K562 (cell line): ENCODE results near the gene ITGAD. TPM values are rescaled to one million over a fixed set of nuclear protein-coding genes. Genes with fewer than 3 reads are reported as not detected.
A peak's percentile ranks its signal among the peaks of the same experiment; 100 is the strongest.

Experiments
- ATF7 ChIP-seq: fragments of 450-650 bp; IDR thresholded peaks from 2 replicates; pipeline ENCODE4 v1.7.1; 2014; ENCODE audit warnings: mild to moderate bottlenecking, moderate library complexity
- CBFB ChIP-seq: sonication (generic); formaldehyde crosslinking; IDR thresholded peaks from 2 replicates; pipeline ENCODE4 v1.4.0; 2020; ENCODE audit warnings: mild to moderate bottlenecking, missing genetic modification reagents
- CBX2 ChIP-seq: fragments of 200-600 bp; sonication (generic); IDR thresholded peaks from one replicate; pipeline ENCODE4 v1.6.1; 2012; ENCODE audit warnings: mild to moderate bottlenecking, low read length, inconsistent platforms; ENCODE audit not compliant: insufficient read depth, poor library complexity, severe bottlenecking
- KDM1A ChIP-seq, 2 experiments: fragments of 450-650 bp; IDR thresholded peaks; 2 replicates each; pipeline ENCODE4 v1.6.1; 2016; ENCODE audit warnings: mild to moderate bottlenecking in 2 of 2
- LARP7 ChIP-seq: fragments of 450-650 bp; IDR thresholded peaks from 2 replicates; pipeline ENCODE4 v1.6.1; 2016
- MAFF ChIP-seq: IDR thresholded peaks from 2 replicates; pipeline ENCODE4 v1.6.1; 2012; ENCODE audit warnings: low read length, improper control_type of control experiment
- PHTF2 ChIP-seq: fragments of 250-450 bp; sonication (Bioruptor Pico); IDR thresholded peaks from 2 replicates; pipeline ENCODE4 v1.5.0; 2021; ENCODE audit warnings: mild to moderate bottlenecking
- PYGO2 ChIP-seq: fragments of 450-650 bp; IDR thresholded peaks from 2 replicates; pipeline ENCODE4 v1.6.1; 2016; ENCODE audit warnings: mild to moderate bottlenecking, missing genetic modification characterization, moderate library complexity, missing compliant biosample characterization
- RAD21 ChIP-seq, 2 experiments: fragments of 250-450 bp in 1 of 2; fragments of 450-650 bp in 1 of 2; sonication (Bioruptor Pico) in 1 of 2; formaldehyde crosslinking in 1 of 2; IDR thresholded peaks in 1 of 2; conservative IDR thresholded peaks in 1 of 2; 2 replicates each; pipeline versions ENCODE4 v1.4.0 to v1.8.0; 2020 to 2022; ENCODE audit warnings: mild to moderate bottlenecking in 2 of 2, moderate library complexity in 1 of 2
- RNF2 ChIP-seq: sonication (generic); IDR thresholded peaks from 2 replicates; pipeline ENCODE4 v1.6.1; 2016
- SETDB1 ChIP-seq: IDR thresholded peaks from one replicate; pipeline ENCODE4 v1.6.1; 2012; ENCODE audit warnings: low read length, control low read depth, inconsistent platforms
- SMAD4 ChIP-seq: fragments of 250-450 bp; sonication (Bioruptor Pico); conservative IDR thresholded peaks from 2 replicates; pipeline ENCODE4 v1.8.0; 2021; ENCODE audit warnings: inconsistent platforms, mild to moderate bottlenecking, moderate library complexity
- SP2 ChIP-seq: IDR thresholded peaks from 2 replicates; pipeline ENCODE4 v1.6.1; 2011; ENCODE audit warnings: mild to moderate bottlenecking, low read depth, low read length, moderate library complexity; ENCODE audit not compliant: poor library complexity, severe bottlenecking; ENCODE audit errors: extremely low read depth
- SREBF2 ChIP-seq: sonication (generic); formaldehyde crosslinking; IDR thresholded peaks from 2 replicates; pipeline ENCODE4 v1.4.0; 2020; ENCODE audit warnings: mild to moderate bottlenecking, missing genetic modification reagents
- TCF7 ChIP-seq: sonication (generic); IDR thresholded peaks from 2 replicates; pipeline ENCODE4 v1.6.1; 2016; ENCODE audit warnings: antibody characterized with exemption, borderline replicate concordance
- TEAD2 ChIP-seq: fragments of 450-650 bp; IDR thresholded peaks from 2 replicates; pipeline ENCODE4 v1.6.1; 2016; ENCODE audit warnings: missing genetic modification characterization, control low read depth, missing compliant biosample characterization
- U2AF1 ChIP-seq: fragments of 200-400 bp; formaldehyde crosslinking; optimal IDR thresholded peaks from 2 replicates; pipeline ENCODE3; 2017; ENCODE audit warnings: mild to moderate bottlenecking, low read depth, low read length, moderate library complexity
- ZNF12 ChIP-seq: sonication (generic); formaldehyde crosslinking; IDR thresholded peaks from 2 replicates; pipeline ENCODE4 v1.4.0; 2020; ENCODE audit warnings: mild to moderate bottlenecking, missing genetic modification reagents
- ZNF121 ChIP-seq: sonication (generic); formaldehyde crosslinking; conservative IDR thresholded peaks from 2 replicates; pipeline ENCODE4 v1.8.0; 2022; ENCODE audit warnings: missing genetic modification reagents
- ZNF253 ChIP-seq: fragments of 250-450 bp; sonication (Bioruptor Pico); conservative IDR thresholded peaks from 2 replicates; pipeline ENCODE4 v1.6.1; 2021; ENCODE audit warnings: mild to moderate bottlenecking
- ZNF347 ChIP-seq: fragments of 450-650 bp; formaldehyde crosslinking; IDR thresholded peaks from 2 replicates; pipeline ENCODE4 v1.4.0; 2020; ENCODE audit warnings: low read depth, mild to moderate bottlenecking, moderate library complexity
- ZNF57 ChIP-seq: fragments of 450-650 bp; formaldehyde crosslinking; IDR thresholded peaks from 2 replicates; pipeline ENCODE4 v1.4.0; 2020; ENCODE audit warnings: mild to moderate bottlenecking, moderate library complexity
- polyA plus RNA-seq, 8 experiments: library from polyadenylated mRNA; depleted of rRNA in 4 of 8; stranded (reverse) in 5 of 8; unstranded in 3 of 8; fragments of >200 nt; fragmentation: Nextera tagmentation in 2 of 8; fragmentation: Illumina TruSeq in 1 of 8; extraction: Ambion mirVana in 2 of 8; extraction: Trizol in 1 of 8; gene quantifications; 2 replicates each; pipeline versions ENCODE4 v1.2.1 to v1.2.3, GENCODE V29; 2011 to 2014; ENCODE audit warnings: inconsistent platforms in 1 of 8, missing spikeins in 1 of 8
- total RNA-seq, 7 experiments: library from RNA; depleted of rRNA in 6 of 7; stranded (reverse); fragments of >200 nt in 6 of 7; fragmentation: Illumina TruSeq in 2 of 7; extraction: Trizol in 2 of 7; gene quantifications; 2 replicates each; pipeline versions ENCODE4 v1.2.1 to v1.2.3, GENCODE V29; 2011 to 2021; ENCODE audit warnings: low replicate concordance in 1 of 7
- TF ChIP-seq, protein P1 (sequence below), 2 experiments: fragments of 450-650 bp in 1 of 2; IDR thresholded peaks; 2 replicates each; pipeline ENCODE4 v1.6.1; 2011 to 2017; ENCODE audit warnings: low read depth in 2 of 2, antibody characterized with exemption in 1 of 2, borderline replicate concordance in 1 of 2, low read length in 1 of 2, mild to moderate bottlenecking in 1 of 2, mixed read lengths in 1 of 2; ENCODE audit not compliant: control insufficient read depth in 1 of 2
- TF ChIP-seq, protein P2 (sequence below): fragments of 250-450 bp; sonication (Bioruptor Pico); IDR thresholded peaks from 2 replicates; pipeline ENCODE4 v1.8.0; 2022; ENCODE audit warnings: inconsistent platforms, mild to moderate bottlenecking, moderate library complexity, borderline replicate concordance
- TF ChIP-seq, protein P3 (sequence below): sonication (generic); IDR thresholded peaks from 2 replicates; pipeline ENCODE4 v1.6.1; 2016

ITGAD gene
- total and polyA plus RNA-seq, 9 of the 15 experiments (the other 6 are each of a cell fraction or from before 2014, with no cell fraction given) = not detected

DNA sequence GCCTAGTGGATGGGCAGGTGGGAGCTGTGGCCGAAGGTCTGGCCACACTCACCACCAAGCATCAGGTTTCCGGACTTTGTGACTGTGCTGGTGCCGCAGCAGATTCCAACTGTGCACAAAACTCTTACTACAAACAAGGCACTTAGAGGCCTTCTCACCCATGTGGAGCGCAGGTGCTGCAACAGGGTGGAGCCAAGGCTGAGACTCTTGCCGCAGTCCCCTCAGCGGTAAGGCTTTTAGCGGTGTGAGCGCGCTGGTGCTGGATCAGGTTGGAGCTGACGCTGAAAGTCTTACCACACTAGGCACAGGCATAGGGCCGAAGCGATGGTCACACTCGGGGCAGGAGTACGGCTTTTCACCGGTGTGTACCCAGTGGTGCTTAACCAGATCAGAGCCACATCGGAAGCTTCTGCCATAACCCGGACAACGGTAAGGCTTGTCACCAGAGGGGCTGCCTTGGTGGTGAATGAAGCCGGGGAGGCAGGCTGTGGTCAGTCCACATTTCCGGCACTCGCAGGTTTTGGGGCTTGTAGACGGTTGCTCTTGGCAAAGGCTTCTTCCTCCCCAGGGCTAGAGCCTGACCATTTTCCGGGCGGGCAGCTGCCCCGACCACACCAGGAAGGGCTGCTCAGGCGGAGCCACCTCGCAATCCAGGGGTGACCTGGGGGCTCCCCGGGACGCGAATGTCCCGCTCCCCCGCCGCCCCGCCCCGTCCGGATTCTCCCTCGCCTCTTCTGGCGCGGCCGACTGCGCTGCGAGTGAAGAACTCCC lies 65.1 kb downstream of the ITGAD start (continued):
- no peak for TF ChIP-seq SMAD4 (CRISPR knock-in tag)
- TF ChIP-seq, protein P1, sequence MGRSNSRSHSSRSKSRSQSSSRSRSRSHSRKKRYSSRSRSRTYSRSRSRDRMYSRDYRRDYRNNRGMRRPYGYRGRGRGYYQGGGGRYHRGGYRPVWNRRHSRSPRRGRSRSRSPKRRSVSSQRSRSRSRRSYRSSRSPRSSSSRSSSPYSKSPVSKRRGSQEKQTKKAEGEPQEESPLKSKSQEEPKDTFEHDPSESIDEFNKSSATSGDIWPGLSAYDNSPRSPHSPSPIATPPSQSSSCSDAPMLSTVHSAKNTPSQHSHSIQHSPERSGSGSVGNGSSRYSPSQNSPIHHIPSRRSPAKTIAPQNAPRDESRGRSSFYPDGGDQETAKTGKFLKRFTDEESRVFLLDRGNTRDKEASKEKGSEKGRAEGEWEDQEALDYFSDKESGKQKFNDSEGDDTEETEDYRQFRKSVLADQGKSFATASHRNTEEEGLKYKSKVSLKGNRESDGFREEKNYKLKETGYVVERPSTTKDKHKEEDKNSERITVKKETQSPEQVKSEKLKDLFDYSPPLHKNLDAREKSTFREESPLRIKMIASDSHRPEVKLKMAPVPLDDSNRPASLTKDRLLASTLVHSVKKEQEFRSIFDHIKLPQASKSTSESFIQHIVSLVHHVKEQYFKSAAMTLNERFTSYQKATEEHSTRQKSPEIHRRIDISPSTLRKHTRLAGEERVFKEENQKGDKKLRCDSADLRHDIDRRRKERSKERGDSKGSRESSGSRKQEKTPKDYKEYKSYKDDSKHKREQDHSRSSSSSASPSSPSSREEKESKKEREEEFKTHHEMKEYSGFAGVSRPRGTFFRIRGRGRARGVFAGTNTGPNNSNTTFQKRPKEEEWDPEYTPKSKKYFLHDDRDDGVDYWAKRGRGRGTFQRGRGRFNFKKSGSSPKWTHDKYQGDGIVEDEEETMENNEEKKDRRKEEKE (IDR thresholded peaks at IDR 0.05; ENCODE audit: borderline replicate concordance in 1 of 2, control insufficient read depth in 1 of 2, low read depth in 2 of 2, low read length in 1 of 2) = no peak
- TF ChIP-seq SP2 = no peak
- no peak for TF ChIP-seq ZNF121 (CRISPR knock-in tag)
- TF ChIP-seq MAFF = no peak
- peak; percentile 5 to 32; a peak in 1 of 4 replicates for TF ChIP-seq RAD21 (CRISPR knock-in tag; conservative IDR thresholded peaks at IDR 0.05 in 1 of 2, IDR thresholded peaks at IDR 0.05 in 1 of 2)
- no peak for TF ChIP-seq TEAD2 (tag)
- no peak for TF ChIP-seq SETDB1
- TF ChIP-seq SREBF2 = no peak
- no peak; the same call in 1 of the 2 replicates for TF ChIP-seq CBFB (CRISPR knock-in tag)
- 0 out of 2 replicates have a peak, but pooled peaks have one; percentile 49 for TF ChIP-seq ZNF12 (CRISPR knock-in tag)
- TF ChIP-seq U2AF1 = no peak
- TF ChIP-seq RNF2 = peak; percentile 50; the same call in 1 of the 2 replicates
- no peak for TF ChIP-seq ZNF57 (CRISPR knock-in tag)
- TF ChIP-seq TCF7 = 0 out of 2 replicates have a peak, but pooled peaks have one; percentile 7
- TF ChIP-seq ZNF253 (CRISPR knock-in tag) = no peak
- TF ChIP-seq CBX2 = no peak
- TF ChIP-seq LARP7 = no peak
- TF ChIP-seq KDM1A (IDR thresholded peaks at IDR 0.05) = no peak
- TF ChIP-seq, protein P2, sequence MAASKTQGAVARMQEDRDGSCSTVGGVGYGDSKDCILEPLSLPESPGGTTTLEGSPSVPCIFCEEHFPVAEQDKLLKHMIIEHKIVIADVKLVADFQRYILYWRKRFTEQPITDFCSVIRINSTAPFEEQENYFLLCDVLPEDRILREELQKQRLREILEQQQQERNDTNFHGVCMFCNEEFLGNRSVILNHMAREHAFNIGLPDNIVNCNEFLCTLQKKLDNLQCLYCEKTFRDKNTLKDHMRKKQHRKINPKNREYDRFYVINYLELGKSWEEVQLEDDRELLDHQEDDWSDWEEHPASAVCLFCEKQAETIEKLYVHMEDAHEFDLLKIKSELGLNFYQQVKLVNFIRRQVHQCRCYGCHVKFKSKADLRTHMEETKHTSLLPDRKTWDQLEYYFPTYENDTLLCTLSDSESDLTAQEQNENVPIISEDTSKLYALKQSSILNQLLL (CRISPR knock-in tag) = no peak
- no peak for TF ChIP-seq PYGO2
- TF ChIP-seq PHTF2 (CRISPR knock-in tag) = no peak
- TF ChIP-seq ZNF347 (CRISPR knock-in tag) = no peak
- TF ChIP-seq, protein P3, sequence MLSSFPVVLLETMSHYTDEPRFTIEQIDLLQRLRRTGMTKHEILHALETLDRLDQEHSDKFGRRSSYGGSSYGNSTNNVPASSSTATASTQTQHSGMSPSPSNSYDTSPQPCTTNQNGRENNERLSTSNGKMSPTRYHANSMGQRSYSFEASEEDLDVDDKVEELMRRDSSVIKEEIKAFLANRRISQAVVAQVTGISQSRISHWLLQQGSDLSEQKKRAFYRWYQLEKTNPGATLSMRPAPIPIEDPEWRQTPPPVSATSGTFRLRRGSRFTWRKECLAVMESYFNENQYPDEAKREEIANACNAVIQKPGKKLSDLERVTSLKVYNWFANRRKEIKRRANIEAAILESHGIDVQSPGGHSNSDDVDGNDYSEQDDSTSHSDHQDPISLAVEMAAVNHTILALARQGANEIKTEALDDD = no peak
- TF ChIP-seq ATF7 = peak; percentile 86
